RWPE2 (cell line): ENCODE results near the gene LLGL1.

ENCODE experiments used
- ATAC-seq: fragments of 200-7000 bp; cut with Tn5 transposase; 3 replicates; pipeline ENCODE4 v1.9.1; 2021; ENCODE audit warnings: low read depth
- DNase-seq: peaks from one replicate; pipeline ENCODE4 v3.0.0-alpha.2; 2020; ENCODE audit warnings: low spot score
- H3K27ac ChIP-seq: fragments of 450-650 bp; 2 replicates; pipeline ENCODE4 v1.5.1; 2017; ENCODE audit warnings: mild to moderate bottlenecking; ENCODE audit not compliant: poor library complexity, severe bottlenecking
- H3K27me3 ChIP-seq: fragments of 250-450 bp; sonication (Bioruptor Pico); 2 replicates; pipeline ENCODE4 v1.5.1; 2021; ENCODE audit warnings: mild to moderate bottlenecking, moderate library complexity; ENCODE audit not compliant: insufficient read depth, poor library complexity, severe bottlenecking
- H3K36me3 ChIP-seq: fragments of 250-450 bp; sonication (Bioruptor Pico); 2 replicates; pipeline ENCODE4 v1.5.1; 2020; ENCODE audit warnings: low read depth, mild to moderate bottlenecking, moderate library complexity
- H3K4me1 ChIP-seq: fragments of 250-450 bp; sonication (Bioruptor Pico); 2 replicates; pipeline ENCODE4 v1.5.1; 2021; ENCODE audit warnings: mild to moderate bottlenecking, moderate library complexity; ENCODE audit not compliant: insufficient read depth, poor library complexity, severe bottlenecking
- H3K4me3 ChIP-seq: fragments of 250-450 bp; sonication (Bioruptor Pico); 2 replicates; pipeline ENCODE4 v1.5.1; 2021; ENCODE audit warnings: mild to moderate bottlenecking, moderate library complexity; ENCODE audit not compliant: severe bottlenecking
- H3K9me3 ChIP-seq: fragments of 250-450 bp; sonication (Bioruptor Pico); 2 replicates; pipeline ENCODE4 v1.5.1; 2021; ENCODE audit warnings: mild to moderate bottlenecking, moderate library complexity; ENCODE audit not compliant: severe bottlenecking
- TF ChIP-seq, protein P1 (sequence below): fragments of 450-650 bp; IDR thresholded peaks from one replicate; pipeline ENCODE4 v1.5.1; 2017; ENCODE audit warnings: mild to moderate bottlenecking, moderate library complexity; ENCODE audit not compliant: poor library complexity, severe bottlenecking

Gene LLGL1

DNA sequence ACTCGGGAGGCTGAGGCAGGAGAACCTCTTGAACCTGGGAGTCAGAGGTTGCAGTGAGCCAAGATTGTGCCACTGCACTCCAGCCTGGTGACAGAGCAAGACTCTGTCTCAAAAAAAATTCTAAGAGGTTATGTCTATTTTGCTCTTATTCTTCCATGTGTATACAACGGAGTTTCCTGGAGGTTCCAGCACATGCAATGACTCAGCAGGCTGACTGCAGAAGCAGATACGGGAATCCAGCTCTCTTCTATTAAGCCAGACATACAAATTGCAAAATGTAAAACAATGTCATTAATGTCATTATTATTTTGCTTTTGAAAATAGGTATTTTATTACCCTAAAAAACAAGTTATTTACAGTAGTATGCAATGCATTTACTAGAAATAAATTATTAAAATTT lies 53.4 kb downstream of the LLGL1 start:
- Histone ChIP-seq H3K27ac (no peak overlapping the region), H3K36me3 (peaks cover 69% of the 10 kb centered on the region), H3K4me3 (no peak overlapping the region), H3K4me1 (no peaks in the 10 kb centered on the region), H3K27me3 (no peaks in the 10 kb centered on the region), H3K9me3 (no peaks in the 10 kb centered on the region)
- ATAC-seq = no peak
- TF ChIP-seq, protein P1, sequence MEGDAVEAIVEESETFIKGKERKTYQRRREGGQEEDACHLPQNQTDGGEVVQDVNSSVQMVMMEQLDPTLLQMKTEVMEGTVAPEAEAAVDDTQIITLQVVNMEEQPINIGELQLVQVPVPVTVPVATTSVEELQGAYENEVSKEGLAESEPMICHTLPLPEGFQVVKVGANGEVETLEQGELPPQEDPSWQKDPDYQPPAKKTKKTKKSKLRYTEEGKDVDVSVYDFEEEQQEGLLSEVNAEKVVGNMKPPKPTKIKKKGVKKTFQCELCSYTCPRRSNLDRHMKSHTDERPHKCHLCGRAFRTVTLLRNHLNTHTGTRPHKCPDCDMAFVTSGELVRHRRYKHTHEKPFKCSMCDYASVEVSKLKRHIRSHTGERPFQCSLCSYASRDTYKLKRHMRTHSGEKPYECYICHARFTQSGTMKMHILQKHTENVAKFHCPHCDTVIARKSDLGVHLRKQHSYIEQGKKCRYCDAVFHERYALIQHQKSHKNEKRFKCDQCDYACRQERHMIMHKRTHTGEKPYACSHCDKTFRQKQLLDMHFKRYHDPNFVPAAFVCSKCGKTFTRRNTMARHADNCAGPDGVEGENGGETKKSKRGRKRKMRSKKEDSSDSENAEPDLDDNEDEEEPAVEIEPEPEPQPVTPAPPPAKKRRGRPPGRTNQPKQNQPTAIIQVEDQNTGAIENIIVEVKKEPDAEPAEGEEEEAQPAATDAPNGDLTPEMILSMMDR = no peak
- no peak for DNase-seq

DNA sequence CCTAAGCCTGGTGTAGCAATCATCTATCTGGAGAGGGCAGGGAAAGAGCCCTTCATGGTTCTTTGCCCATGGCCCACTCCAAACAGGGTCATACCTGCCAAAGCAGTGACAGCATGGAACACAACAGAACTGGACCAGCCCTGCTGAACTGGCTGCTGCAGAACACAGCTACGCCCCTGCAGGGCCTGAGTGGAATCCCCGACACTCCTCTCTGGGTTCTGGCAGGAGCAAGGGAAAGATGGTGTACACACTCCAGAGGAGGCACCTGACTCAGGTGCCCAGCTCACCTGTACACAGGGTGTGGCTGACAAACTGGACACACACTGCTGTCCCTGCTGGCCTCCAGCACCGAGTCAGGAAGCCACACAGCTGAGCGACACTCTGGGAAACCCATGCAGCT lies 54.8 kb downstream of the LLGL1 start:
- TF ChIP-seq, protein P1 = no peak
- no peaks in the 10 kb centered on the region for H3K4me1 ChIP-seq
- H3K36me3 ChIP-seq = peaks cover 78% of the 10 kb centered on the region
- no peak overlapping the region for H3K27ac ChIP-seq
- DNase-seq = no peak
- H3K9me3 ChIP-seq = no peaks in the 10 kb centered on the region
- ATAC-seq = no peak
- no peaks in the 10 kb centered on the region for H3K27me3 ChIP-seq
- H3K4me3 ChIP-seq = no peak overlapping the region

DNA sequence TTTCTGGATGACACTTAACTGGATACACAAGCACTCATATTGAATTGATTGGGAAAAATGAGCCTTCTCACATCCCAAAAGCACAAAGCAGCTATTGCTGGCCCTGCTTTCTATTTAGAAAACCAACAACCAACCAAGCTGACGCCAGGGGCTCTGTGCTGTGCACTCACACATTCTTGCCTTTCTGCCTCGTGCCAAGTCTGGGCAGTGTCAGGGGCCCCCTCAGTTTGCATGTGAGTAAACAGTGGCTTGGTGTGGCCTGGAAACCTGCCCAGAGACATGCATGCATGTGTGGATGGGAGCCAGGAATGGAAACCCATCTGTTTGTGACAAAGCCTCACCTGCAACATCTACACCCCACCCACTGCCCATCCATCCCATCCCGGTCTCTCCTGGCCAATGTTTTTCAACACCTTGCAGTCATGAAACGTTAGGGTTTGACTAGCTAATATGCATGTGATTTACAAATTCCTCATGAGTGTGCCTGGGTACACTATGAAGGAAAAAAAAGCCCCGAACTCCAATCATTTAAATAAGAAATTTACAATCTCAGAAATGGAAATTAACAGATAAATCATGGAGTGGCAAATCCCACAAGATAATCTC lies 55.4 kb downstream of the LLGL1 start:
- ATAC-seq = no peak
- Histone ChIP-seq H3K27me3 (no peaks in the 10 kb centered on the region), H3K36me3 (peaks cover 84% of the 10 kb centered on the region), H3K9me3 (no peaks in the 10 kb centered on the region), H3K4me3 (no peak overlapping the region), H3K4me1 (no peaks in the 10 kb centered on the region), H3K27ac (no peak overlapping the region)
- DNase-seq = no peak
- TF ChIP-seq, protein P1 = no peak

DNA sequence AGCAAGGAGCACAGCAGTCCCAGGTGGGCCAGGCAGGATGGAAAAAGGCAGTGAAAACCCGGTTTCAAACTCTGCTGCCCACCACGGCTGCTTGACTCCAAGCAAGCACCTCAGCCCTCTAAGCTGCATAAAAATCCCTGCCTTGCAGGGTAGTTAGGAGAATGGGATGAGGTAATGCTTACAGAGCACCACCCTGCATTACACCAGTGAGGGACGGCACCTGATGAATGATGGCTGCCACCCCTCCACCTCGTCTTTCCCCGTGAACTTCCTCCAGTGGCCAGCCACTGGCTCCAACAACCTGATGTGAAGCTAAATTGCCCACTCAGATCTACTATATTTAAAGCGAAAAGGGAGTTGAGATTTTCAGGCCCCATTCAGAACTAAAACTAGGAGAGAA lies 56.4 kb downstream of the LLGL1 start:
- ATAC-seq (no peak), DNase-seq (no peak)
- Histone ChIP-seq H3K4me3 (no peak overlapping the region), H3K9me3 (no peaks in the 10 kb centered on the region), H3K4me1 (no peaks in the 10 kb centered on the region), H3K27me3 (no peaks in the 10 kb centered on the region), H3K27ac (no peak overlapping the region), H3K36me3 (peaks cover 93% of the 10 kb centered on the region)
- TF ChIP-seq, protein P1 = no peak

DNA sequence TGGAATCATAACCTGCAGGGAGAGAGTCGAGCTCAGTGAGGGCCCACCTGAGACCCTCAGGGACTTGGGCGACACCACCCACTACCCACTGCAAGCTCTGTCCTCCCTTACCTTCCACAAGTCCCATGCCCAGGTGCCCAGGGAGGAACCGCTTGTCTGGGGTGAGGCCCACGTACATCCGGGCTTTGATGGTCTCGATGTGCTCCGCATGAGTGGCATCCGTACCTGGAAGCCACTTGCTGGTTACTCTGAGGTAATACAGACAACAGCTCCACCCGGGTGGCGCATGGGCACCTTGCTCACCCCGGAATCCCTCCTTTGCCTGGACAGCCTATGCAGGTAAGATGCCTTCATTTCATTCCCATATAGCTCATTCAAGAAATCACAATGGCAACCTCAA lies 59.9 kb downstream of the LLGL1 start:
- H3K36me3 ChIP-seq = peaks cover 95% of the 10 kb centered on the region
- DNase-seq (no peak), ATAC-seq (no peak)
- no peaks in the 10 kb centered on the region for H3K27me3 ChIP-seq
- no peaks in the 10 kb centered on the region for H3K9me3 ChIP-seq
- no peak overlapping the region for H3K4me3 ChIP-seq
- TF ChIP-seq, protein P1 = no peak
- H3K27ac ChIP-seq = no peak overlapping the region
- no peaks in the 10 kb centered on the region for H3K4me1 ChIP-seq
